ENCODE data around the gene LSAMP.

DNA sequence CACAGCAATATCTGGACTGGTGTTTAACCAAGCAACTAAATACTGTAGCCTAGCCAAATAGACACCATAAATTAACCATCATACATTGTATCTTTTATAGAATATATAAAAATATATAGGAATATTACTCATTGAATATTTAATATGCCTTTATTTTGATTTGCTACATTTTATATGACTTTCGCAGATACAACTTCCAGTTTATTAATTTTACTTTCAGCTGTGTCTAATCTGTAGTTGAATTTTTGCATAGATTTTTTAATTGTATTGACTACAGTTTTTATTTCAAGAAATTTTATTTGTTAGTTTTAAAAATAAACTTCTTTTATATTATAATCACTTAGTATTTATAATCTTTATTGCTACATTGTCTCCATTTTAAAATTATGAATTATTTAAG, 299.7 kb downstream of the LSAMP start:
- no peak for TF ChIP-seq CTCF (conservative IDR thresholded peaks at IDR 0.05; ENCODE audit: low read length)
- no peak for TF ChIP-seq EZH2phosphoT487 (IDR thresholded peaks at IDR 0.05; ENCODE audit: borderline replicate concordance)
